ENCODE data around the gene STEAP2. TPM values are rescaled to one million over a fixed set of nuclear protein-coding genes. Genes with fewer than 3 reads are reported as not detected.

Gene STEAP2
- total RNA-seq, 1 donor: 9.8 TPM

DNA sequence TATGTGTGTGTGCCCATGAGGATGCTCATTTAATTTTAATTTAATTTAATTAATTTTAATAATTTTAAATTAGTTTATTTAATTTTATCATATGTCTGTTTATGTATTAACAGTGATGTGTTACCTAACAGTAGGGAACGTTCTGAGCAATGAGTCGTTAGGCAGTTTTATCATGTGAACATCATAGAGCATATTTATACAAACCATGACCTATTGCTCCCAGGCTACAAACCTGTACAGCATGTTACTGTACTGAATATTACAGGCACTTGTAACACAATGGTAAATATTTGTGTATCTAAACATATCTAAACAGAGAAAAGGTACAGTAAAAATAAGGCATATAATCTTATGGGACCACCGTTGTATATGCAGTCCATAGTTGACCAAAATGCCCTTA is 19.8 kb downstream of the STEAP2 start:
- Histone ChIP-seq H3K79me2 (ENCODE audit: insufficient read depth, low read length) (no peaks in the 10 kb centered on the region), H3K27ac (ENCODE audit: low read depth, low read length) (no peak overlapping the region), H3K4me2 (ENCODE audit: insufficient read depth, low read length) (no peak overlapping the region), H3K27me3 (ENCODE audit: insufficient read depth, low read length) (no peaks in the 10 kb centered on the region), H2AFZ (ENCODE audit: low read length) (no peak overlapping the region), H3K4me3 (ENCODE audit: insufficient read depth, low read length) (no peak overlapping the region), H3K4me1 (ENCODE audit: insufficient read depth, low read length) (no peaks in the 10 kb centered on the region), H4K20me1 (ENCODE audit: insufficient read depth, low read length) (no peaks in the 10 kb centered on the region), H3K36me3 (ENCODE audit: insufficient read depth, low read length) (peaks cover 10% of the 10 kb centered on the region), H3K9me3 (ENCODE audit: low read depth, low read length) (no peaks in the 10 kb centered on the region)
- no peak for TF ChIP-seq CTCF (IDR thresholded peaks at IDR 0.05; ENCODE audit: extremely low read depth, low read depth, low read length)
- DNase-seq (ENCODE audit: insufficient read length, low spot score, missing footprints): no peak

DNA sequence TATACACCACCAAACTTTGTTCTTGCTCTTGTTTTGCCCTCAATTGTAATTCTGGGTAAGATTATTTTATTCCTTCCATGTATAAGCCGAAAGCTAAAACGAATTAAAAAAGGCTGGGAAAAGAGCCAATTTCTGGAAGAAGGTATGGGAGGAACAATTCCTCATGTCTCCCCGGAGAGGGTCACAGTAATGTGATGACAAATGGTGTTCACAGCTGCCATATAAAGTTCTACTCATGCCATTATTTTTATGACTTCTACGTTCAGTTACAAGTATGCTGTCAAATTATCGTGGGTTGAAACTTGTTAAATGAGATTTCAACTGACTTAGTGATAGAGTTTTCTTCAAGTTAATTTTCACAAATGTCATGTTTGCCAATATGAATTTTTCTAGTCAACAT is 20.9 kb downstream of the STEAP2 start:
- no peak for TF ChIP-seq CTCF (IDR thresholded peaks at IDR 0.05; ENCODE audit: extremely low read depth, low read depth, low read length)
- no peak for DNase-seq (ENCODE audit: insufficient read length, low spot score, missing footprints)
- H3K36me3 ChIP-seq (ENCODE audit: insufficient read depth, low read length): no peaks in the 10 kb centered on the region

DNA sequence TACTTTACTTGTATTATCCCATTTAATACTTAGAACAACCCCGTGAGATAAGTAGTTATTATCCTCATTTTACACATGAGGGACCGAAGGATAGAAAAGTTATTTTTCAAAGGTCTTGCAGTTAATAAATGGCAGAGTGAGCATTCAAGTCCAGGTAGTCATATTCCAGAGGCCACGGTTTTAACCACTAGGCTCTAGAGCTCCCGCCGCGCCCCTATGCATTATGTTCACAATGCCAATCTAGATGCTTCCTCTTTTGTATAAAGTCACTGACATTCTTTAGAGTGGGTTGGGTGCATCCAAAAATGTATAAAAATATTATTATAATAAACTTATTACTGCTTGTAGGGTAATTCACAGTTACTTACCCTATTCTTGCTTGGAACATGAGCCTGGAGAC is 22.0 kb downstream of the STEAP2 start:
- H3K4me1 ChIP-seq (ENCODE audit: insufficient read depth, low read length): no peaks in the 10 kb centered on the region
- no peak for TF ChIP-seq CTCF (IDR thresholded peaks at IDR 0.05; ENCODE audit: extremely low read depth, low read depth, low read length)
- H3K27me3 ChIP-seq (ENCODE audit: insufficient read depth, low read length): no peaks in the 10 kb centered on the region
- H3K79me2 ChIP-seq (ENCODE audit: insufficient read depth, low read length): no peaks in the 10 kb centered on the region
- no peak overlapping the region for H3K4me3 ChIP-seq (ENCODE audit: insufficient read depth, low read length)
- no peaks in the 10 kb centered on the region for H4K20me1 ChIP-seq (ENCODE audit: insufficient read depth, low read length)
- no peaks in the 10 kb centered on the region for H3K9me3 ChIP-seq (ENCODE audit: low read depth, low read length)
- no peak for DNase-seq (ENCODE audit: insufficient read length, low spot score, missing footprints)
- no peaks in the 10 kb centered on the region for H3K36me3 ChIP-seq (ENCODE audit: insufficient read depth, low read length)
- H3K4me2 ChIP-seq (ENCODE audit: insufficient read depth, low read length): no peak overlapping the region
- no peak overlapping the region for H2AFZ ChIP-seq (ENCODE audit: low read length)
- H3K27ac ChIP-seq (ENCODE audit: low read depth, low read length): no peak overlapping the region

More for the DNA sequence above, 20.9 kb downstream of the STEAP2 start:
- no peaks in the 10 kb centered on the region for H3K9me3 ChIP-seq (ENCODE audit: low read depth, low read length)
- H3K27me3 ChIP-seq (ENCODE audit: insufficient read depth, low read length): no peaks in the 10 kb centered on the region
- H3K4me1 ChIP-seq (ENCODE audit: insufficient read depth, low read length): no peaks in the 10 kb centered on the region
- H3K27ac ChIP-seq (ENCODE audit: low read depth, low read length): no peak overlapping the region
- no peaks in the 10 kb centered on the region for H4K20me1 ChIP-seq (ENCODE audit: insufficient read depth, low read length)
- no peak overlapping the region for H2AFZ ChIP-seq (ENCODE audit: low read length)
- no peaks in the 10 kb centered on the region for H3K79me2 ChIP-seq (ENCODE audit: insufficient read depth, low read length)
- no peak overlapping the region for H3K4me3 ChIP-seq (ENCODE audit: insufficient read depth, low read length)
- H3K4me2 ChIP-seq (ENCODE audit: insufficient read depth, low read length): no peak overlapping the region

- TF ChIP-seq CTCF (IDR thresholded peaks at IDR 0.05; ENCODE audit: extremely low read depth, low read depth, low read length): no peak
- Histone ChIP-seq H3K4me1 (ENCODE audit: insufficient read depth, low read length) (no peaks in the 10 kb centered on the region), H3K27ac (ENCODE audit: low read depth, low read length) (no peak overlapping the region), H2AFZ (ENCODE audit: low read length) (no peak overlapping the region), H4K20me1 (ENCODE audit: insufficient read depth, low read length) (no peaks in the 10 kb centered on the region), H3K79me2 (ENCODE audit: insufficient read depth, low read length) (no peaks in the 10 kb centered on the region), H3K4me3 (ENCODE audit: insufficient read depth, low read length) (no peak overlapping the region), H3K9me3 (ENCODE audit: low read depth, low read length) (no peaks in the 10 kb centered on the region), H3K27me3 (ENCODE audit: insufficient read depth, low read length) (no peaks in the 10 kb centered on the region), H3K4me2 (ENCODE audit: insufficient read depth, low read length) (no peak overlapping the region), H3K36me3 (ENCODE audit: insufficient read depth, low read length) (no peaks in the 10 kb centered on the region)
- DNase-seq (ENCODE audit: insufficient read length, low spot score, missing footprints): no peak
Measured at GRCh38 chr7:90236721-90237289, 25.3 kb downstream of the STEAP2 start.

Measured in osteoblast (primary cell).